Stimulated activated CD4-positive, alpha-beta T cell treated with anti-CD3 and anti-CD28 coated beads, TNF-alpha, amount 100 ng/mL, for 4 hours (primary cell): ENCODE results near the gene CEBPE.

Experiments used
- DNase-seq, 3 experiments: peaks; one replicate each; pipeline ENCODE4 v3.0.0-alpha.2; 2020; ENCODE audit warnings: low read depth in 3 of 3

CEBPE gene

DNA sequence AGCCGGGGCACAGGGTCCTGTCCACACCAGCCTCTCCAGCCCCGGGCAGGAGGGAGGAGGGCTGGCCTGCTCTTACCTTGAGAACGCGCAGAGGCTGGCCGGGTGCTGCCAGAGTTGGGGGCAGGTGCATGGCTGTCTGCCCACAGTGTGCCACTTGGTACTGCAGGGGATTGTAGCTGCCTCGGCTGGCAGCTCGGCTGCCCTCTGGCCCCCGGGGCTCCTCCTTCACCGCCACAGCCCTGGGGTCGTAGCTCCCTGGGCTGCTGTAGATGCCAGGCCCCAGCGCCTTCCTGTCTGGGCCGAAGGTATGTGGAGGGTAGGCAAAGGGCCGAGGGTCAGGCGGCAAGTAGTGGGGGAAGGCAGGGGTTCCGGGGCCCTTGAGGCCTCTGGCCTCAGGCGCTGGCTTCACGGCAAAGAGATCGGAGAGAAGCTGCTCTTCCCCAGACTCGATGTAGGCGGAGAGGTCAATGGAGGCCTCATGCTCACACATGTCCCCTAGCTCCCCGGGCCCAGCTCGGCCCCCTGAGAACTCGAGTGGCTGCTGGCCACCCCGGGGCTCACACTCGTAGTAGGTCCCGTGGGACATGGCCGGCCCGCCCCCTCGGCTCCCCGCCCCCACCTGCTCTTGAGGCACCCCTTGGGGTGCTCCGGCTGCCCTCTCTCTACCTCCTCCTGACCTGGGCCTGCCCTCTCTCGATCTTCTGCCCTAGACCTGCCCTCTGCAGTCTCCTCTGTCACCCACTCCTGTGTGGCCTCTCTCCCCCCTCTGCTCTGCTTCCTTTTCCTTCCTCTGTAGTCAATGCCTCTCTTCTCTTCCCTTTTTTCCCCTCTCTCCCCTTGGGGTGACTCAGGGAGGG, at the start of gene CEBPE:
Gene CEBPE, minus strand, starts transcription at position 750 of the 857 bp plus-strand sequence. Its CDS starts 164 bp downstream, at position 586.
- no peak for DNase-seq

DNA sequence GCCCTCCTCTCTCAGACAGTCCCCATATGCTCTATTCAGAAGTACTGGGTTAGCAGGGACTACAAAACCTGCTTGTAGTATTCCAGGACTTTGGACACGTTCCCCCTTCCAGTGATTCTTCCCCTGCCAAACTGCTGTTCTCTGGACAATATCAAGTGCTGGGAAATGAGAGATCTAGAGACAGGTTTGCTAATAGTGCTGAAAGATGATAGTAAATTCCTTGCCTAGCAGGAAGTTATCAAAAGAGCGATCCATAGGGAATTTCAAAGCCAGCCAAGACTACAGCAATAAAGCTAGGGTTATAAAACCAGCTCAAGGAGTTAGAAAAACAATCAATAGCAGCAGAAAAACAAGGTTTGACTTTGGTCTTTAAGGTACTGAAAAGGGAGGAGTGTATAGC, 49.2 kb upstream of the CEBPE start:
- no peak for DNase-seq

DNA sequence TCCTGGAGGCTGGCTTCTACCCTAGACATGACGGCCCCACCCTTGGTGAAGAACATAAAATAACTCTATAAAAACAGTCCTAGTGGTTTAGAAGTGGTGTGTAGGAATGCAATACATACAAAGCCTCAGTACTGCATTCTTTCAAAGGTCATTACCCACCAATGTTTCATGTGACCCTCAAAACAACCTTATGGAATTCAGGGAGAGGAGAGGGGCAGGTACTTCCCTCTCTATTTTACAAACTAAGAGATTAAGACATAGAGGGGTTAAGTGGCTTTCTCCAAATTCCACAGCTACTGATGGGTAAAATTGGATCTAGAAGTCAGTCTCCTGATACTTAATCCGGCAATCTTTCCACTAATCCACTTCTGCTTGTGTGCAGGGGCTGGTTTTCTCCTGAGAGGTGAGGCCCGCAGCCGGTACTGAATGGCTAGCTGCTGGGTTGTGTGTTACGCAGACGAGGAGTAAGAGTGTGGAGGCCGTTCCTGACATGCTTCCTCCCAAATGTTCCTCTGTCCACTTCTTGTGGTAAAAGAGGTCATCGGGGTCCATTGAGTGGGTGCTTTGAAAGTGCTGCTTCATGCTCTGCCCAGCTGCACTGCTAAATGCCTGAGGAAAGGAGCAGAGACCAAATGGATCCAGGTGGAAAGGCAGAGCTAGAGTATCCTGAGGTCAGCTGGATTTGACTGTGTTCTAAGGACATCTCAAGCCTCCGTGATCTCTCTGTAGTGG, 48.2 kb upstream of the CEBPE start:
- no peak for DNase-seq

DNA sequence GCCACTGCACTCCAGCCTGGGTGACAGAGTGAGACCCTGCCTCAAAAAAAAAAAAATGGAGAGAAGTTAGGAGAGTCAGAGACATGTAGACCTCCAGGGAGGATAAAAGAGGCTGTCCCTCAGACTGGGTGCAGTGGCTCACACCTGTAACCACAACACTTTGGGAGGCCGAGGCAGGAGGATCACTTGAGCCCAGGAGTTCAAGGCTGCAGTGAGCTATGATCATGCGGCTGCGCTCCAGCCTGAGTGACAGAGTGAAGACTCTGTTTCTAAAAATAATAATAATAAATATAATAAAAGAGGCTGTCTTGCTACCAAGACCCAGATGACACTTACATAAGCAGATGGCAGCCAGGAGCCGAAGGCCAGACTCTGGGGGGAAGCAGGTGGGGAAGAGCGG, 45.9 kb upstream of the CEBPE start:
- no peak for DNase-seq

DNA sequence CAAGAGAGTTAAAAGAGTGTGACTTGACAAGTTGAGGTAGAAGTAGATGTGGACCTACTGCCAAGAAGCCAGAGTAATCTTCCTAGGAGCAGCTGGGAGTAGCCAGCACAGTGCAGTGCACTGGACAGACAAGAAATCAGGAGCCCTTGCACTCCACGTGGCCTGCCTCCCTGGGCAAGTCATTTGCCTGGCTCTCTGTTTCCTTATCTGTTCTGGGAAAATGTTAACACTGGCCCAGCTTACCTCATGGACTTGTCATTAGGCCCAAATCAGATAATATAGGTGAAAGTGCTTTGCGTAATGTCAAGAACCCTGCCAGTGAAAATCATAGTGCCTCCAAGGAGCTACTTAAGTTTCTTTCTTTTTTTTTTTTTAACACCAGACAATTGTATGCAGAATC, 45.2 kb upstream of the CEBPE start:
- no peak for DNase-seq

DNA sequence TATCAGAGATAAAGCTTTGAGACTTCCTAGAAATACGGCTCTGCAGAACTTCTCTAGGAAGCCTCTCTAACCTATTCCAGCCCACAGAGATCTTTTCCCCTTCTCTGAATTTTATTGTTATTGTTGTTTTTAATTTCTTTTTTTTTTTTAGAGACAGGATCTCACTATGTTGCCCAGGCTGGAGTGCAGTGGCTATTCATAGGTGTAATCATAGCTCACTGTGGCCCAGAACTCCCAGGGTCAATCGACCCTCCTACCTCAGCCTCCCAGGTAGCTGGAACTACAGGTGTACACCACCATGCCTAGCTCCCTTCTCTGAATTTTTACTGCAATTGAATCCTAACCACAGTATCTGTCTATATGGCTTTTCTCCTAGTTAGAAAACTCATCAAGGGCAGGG, 44.8 kb upstream of the CEBPE start:
- DNase-seq: no peak

DNA sequence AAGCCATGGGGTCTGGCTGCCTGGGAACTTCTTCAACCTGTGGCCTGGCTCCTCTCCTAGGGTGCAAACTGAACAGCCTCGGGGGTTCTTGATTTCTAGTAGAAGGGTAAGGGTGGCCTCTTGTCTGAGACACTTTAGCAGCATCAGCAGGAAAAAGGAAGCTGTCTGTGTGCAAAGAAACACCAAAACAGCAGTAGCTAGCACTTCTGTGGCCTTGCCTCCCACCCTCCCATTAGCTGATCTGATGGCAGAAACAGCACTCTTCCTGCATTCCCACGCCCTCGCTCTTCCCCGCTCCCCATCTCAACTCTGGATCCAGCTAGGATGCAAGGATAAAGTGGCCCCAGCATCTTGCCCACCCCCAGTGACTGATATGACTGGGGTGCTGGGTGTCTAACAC, 43.7 kb upstream of the CEBPE start:
- DNase-seq: no peak

DNA sequence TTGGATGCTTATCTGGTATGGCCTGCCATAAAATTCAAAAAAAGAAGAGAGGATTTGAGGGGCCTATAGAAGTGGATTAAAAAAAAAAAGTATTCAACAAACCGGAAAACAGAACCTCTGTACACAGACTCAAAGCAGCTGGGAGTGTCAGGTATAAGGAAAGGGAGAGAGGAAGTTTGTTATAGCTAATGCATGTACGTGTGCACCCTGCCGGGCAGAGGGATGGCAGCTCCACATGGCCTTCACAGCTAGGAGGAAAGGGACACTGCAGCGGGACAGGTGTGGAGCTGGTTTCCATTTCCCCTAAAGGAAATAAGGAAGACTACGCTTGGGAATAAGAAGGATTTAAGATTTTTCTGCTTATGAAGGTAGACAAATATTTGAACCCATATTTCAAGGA, 43.0 kb upstream of the CEBPE start:
- no peak for DNase-seq

DNA sequence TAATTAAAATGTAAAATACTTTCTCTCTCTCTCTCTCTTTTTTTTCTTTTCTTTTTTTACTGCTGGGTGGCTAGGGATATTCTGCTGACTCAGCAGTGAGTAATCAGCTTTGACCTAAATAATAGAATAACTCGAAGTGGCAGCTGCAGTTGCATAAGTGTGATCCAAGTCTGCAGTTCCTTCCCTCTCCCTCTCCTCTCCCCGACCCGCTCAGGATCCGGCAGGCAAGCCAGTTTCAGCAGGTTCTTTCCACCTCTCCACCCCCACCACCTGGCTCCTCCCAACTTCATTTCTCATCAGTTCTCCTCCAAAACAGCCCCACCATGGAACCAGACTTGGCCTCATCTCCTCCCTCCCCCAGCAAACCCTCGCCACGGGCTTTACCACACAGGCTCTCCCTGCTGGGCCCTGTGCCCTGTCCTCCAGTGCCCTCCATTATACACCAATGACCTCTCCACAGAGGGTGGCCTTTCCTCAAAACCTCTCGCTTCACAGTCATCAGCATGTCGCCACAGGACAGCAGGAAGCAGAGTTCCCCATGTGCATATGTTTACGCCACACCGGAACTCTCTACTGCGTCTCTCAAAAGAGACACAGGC, 42.0 kb upstream of the CEBPE start:
- no peak for DNase-seq

DNA sequence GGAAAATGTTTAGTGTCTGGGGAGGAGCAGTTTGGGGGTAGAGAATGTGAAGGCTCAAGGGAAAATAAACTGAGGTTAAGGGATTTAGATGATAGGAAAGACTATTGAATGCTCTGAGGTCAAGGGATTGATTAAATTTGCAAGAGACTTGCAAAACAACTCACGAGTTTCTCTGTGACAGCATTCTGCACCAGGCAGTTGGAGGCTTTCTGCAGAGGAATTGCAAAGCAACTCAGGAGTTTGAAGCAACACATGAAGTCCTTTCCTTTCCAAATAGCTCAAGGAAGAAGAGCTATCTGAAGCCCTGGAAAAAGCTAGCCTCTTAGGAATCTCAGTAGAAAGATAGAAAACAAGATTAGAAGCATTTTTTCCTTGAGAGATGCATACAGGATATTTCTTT, 40.5 kb upstream of the CEBPE start:
- DNase-seq: no peak

DNA sequence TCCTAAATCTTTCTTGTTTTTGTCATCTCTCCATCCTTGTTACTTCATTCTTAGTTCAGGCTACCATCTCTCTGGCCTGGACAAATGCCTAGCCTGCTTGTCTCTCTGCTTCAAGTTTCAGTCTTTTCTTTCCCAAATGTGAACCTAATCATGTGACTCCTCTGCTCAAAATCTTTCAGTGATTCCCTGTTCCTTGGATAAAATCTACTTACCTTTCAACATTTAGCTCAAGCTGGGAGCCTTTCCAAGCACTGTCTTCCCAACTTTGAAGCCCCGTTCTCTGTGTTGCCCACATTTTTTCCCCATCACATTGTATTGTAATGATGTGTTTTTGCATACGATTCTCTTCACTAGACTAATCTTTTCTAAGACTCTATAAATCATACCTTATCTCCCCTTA, 39.7 kb upstream of the CEBPE start:
- no peak for DNase-seq

DNA sequence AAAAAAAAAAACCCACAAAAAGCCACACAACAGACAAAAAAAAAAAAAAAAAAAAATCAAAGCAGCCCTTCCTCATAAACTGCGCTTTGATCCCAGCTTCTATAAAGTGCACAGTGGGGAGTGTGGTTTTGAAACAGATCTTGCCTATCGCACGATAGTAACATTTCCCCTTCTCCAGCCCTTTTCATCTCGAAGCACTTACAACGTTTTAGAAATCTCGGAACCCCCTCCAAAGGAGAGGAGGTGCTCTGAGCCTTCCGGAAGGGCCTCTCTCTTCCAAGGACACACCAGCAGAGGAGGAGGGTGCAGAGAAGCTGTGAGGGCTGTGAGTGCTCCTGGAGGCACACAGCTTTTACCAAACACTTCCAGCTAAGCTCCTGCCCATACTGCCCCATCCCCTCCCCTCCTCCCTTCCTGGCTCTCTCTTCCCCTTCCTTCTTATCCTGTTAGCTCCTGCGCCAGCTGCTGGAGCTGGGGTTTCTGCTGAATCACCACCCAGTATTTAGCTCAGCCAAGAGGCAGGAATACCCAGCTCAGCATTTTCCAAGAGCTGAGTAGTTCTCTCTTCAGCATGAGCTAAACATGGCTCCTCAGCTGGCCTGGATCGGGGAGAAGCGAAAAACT, 36.0 kb upstream of the CEBPE start:
- no peak for DNase-seq

DNA sequence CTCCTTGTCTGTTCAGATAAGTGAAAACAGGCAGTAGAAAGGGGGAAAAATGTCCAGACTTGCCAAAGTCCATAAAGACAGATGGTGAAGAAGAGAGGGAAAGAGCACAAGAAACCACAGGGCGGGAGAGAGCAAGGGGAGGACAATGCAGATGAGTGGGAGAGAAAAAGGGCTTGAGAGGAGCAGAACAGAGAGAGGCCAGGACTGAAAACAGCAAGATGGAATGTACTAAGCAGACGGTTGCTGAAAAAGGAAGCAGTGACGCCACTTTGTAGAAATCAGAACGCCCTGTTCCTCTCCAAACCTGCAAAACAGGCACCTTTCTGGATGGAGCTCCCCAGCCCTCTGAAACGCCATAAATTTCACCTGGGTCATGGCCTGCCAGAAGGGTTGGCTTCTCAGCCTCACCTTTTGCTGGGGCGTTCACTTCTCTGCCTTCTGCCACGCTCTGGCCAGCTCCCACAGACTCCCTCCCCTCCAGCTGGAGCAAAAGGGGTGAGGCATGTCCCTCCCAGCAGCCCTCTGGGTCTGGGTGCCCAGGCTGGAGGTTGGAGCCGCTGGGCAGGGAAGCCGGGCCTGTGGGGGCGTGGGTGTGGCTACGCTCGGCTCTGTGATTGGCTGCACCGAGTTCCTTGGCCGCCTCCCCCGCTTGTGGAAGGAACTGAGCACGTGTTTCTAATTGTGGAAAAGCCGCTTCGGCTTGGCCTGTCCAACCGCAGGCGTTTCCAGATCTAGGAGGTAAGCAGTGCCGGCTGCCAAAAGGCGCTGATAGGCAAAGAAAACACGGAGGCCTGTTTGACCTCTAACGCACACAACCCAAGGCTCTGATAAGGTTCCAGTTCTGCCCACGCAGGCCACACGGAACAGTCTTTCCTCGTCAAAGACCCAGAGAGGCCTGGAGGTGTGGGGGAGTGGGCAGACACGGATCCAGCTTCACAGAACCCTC, 35.1 kb upstream of the CEBPE start:
- DNase-seq: no peak

DNA sequence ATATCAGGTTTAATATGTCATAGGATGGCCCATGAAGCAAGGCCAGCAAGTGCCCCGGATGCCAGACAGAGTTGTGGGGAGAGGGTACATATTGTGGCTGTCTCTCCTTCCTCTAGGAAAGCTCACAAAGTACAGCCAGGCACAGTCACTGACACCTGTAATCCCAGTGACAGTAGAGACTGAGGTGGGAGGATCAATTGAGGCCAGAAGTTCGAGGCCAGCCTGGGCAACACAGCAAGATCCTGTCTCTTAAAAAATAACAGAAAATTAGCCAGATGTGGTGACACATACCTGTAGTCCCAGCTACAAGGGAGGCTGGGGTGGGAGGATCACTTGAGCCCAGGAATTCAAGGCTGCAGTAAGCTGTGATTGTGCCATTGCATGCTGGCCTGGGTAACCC, 32.3 kb upstream of the CEBPE start:
- DNase-seq: no peak

DNA sequence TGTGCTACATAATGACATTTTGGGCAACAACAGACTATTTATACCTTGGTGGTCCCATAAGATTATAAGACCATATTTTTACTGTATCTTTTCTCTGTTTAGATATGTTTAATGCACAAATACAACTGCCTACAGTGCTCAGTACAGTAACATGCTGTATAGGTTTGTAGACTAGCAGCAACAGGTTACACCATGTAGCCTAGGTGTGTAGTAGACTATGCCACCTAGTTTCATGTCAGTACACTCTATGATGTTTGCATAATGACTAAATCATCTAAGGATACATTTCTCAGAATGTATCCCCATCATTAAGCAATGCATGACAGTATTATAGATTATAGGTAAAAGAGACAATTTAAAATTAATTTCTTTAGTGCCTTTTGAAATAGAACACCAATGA, 30.7 kb upstream of the CEBPE start:
- no peak for DNase-seq

DNA sequence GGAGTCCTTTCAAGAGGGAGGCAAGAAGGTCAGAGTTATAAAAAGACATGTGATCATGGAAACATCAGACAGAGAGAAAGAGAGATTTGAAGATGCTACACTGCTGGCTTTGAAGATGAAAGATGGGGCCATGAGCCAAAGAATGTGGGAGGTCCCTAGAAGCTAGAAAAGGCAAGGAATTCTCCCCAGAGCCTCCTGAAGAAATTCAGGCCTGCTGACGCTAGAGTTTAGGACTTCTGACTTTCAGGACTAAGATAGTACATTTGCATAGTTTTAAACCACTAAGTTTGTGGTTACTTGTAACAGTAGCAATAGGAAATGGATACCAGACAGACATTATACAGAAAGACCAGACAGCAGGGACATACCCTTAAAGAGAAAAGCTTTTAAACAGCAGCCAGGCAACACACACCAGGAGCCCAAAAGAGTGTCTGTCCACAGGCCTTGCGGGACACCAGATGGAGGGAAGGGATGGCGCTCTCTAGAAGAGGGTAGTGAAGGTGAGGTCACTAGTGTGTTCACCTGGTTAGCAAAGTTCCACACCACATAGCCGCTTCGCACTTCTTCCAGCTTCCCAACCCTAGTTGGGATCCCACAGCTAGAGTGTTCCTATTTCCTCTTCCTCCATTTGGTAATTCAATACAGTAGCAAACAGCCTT, 29.7 kb upstream of the CEBPE start:
- no peak for DNase-seq

DNA sequence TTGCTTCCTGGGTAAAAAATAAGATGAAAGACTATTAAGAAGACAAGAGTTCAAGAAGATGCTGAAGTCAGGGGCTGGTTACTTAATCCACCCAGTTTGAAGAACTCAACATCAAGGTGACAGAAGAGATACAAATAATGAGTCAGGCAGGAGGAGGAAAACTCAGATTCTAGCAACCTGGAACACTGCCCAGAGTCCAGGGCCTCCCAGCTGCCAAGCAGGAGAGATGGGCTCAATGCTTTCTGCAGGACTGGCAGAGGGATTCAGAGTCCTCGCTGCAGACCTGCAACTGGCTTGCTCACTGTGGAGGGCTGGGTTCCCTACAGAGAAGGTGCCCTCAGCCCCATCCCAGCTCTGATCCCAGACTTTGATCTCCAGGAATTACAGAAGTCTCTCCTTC, 28.6 kb upstream of the CEBPE start:
- DNase-seq: no peak

DNA sequence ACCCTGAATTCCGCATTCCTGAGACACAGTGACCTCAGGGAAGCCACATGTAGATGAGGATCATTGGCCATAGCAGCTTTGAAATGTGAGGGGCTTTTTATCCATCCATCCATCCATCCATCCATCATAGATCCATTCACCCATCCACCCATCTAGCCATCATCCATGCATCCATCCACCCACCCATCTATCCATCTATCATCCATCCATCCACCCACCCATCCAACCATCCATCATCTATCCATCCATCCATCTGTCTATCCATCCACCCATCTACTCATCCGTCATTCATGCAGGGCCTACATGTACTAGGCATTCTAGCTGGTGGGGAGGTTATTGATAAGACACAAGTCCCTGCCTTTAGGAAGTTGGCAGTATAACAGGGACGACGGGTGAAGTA, 27.9 kb upstream of the CEBPE start:
- no peak for DNase-seq

DNA sequence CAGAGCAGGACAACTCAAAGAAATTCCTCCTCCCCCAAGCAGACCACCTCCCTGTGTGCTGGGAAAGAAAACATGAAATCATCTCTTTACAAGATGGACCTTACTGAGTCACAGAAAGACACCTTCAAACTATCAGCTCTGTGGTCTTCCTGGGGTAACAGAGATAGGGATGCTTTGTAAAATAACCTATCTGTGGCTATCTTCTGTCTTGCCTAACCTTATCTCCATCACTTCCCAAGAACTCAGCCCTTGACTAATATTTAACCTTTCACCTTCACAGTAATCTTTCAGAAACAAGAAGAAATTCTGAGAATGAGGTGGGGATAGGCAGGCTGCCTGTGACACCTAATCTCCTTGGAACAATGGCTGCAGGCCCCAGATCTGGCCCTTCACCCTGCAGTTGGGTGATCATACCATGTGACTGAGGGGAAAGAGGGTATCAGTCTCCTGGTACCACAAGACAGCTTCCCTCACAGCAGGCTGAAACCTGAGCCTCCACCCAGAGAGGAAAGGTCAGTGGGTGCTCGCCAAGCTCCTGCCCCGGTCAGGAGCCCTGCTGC, 27.4 kb upstream of the CEBPE start:
- DNase-seq: no peak

DNA sequence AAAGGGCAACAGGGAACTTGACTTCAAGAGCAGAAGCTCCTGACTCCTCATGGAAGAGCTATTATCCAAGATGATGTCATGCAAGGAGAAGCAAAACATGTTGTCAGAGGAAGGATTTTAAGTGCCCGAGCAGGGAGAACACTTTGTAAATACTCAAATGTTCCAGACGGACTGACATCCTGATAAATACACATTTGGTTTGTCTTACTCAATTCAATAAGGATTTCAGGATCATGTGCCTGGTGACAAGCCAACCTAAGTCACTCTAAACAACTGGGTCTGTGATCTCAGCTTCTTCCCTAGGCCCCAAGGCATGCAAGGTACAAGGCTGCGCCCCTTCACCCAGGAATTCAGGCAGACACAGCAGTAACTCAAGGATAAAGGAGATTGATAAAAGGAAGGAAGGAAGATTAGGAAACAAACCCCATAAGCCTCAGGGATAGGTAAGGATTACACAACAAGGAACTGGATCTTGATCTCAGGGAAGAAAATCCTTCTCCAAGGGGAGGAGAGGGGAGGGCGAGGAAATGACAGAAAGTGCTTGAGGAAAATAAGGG, 26.8 kb upstream of the CEBPE start:
- DNase-seq: no peak
